Bone marrow (tissue), 2 donors: ENCODE data around the gene TRIL.

Experiments used
- DNase-seq, 2 donors: peaks; one replicate each; lab custom pipeline; 2025; lab: John Stamatoyannopoulos, UW

Gene TRIL

DNA sequence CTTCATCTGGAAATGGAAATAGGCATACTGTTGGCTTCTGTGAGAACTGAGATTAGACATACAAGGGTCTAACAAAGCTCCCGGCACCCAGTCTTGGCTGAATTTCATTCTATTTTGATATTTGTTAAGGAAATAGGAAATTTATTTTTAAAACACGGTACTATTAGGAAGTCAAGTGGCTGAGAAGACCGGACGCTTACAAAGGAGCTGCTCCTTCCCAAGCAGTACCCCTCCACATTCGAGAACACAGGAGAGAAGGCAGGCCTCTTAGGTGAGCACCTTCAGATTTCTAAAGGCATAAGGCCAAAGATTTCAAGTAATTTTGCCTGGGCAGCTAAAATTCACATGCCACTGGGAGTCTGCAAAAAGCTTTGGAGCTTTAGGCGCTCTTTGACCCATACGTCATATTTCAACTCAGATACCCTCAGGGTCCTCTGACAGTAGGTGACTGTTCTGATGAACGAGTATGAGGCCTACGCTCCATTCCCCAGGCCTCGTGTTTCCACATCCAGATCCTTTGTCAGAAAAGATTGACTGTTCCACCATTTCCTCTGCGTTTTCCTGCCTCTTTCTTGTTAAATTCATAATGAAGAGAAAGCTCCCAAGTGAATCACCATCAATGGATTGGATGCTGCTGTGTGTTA is 17.3 kb downstream of the TRIL start:
- no peak for DNase-seq

DNA sequence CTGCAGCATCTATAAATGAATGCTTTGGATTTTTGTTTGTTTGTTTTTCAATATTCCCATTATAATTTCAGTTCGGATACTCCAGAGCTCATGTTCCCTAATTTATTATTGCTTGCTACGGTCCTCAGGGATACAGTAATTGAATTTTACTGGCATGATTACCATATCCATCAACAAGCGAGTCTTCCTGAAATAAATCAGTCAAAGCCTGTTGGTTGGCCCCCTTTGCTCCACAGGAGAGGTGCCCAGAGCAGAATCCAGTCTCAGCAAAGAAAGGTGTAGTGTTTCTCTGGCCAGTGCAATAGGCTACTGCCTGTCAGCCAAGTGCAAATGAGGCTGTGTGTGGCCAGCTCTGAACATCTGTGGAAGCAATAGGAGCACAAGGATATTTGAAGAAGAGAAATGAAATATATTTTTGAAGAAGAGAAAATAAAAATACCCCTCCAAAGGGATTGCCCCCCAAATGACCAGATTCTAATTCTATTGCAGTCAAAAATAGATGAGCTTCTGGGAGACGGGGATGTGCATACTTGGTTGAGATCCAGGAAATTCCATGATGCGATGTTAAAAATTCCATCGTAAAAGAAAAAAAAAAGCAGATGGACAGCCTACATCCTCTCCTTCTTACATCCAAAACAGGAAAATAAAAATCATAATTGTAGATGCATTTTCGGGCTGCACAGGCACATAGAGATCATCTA is 18.1 kb downstream of the TRIL start:
- DNase-seq = no peak

- no peak for DNase-seq
Measured at GRCh38 chr7:28939367-28939766, 18.8 kb downstream of the TRIL start.

GRCh38 chr7:28937619-28938018 is 20.5 kb downstream of the TRIL start:
- no peak for DNase-seq

GRCh38 chr7:28937103-28937502 is 21.0 kb downstream of the TRIL start:
- DNase-seq = no peak

GRCh38 chr7:28933846-28934320 is 24.2 kb downstream of the TRIL start:
- DNase-seq = no peak

GRCh38 chr7:28931565-28931964 is 26.6 kb downstream of the TRIL start:
- no peak for DNase-seq

GRCh38 chr7:28926871-28927597 is 31.1 kb downstream of the TRIL start:
- DNase-seq = peak; percentile 21 to 76

DNA sequence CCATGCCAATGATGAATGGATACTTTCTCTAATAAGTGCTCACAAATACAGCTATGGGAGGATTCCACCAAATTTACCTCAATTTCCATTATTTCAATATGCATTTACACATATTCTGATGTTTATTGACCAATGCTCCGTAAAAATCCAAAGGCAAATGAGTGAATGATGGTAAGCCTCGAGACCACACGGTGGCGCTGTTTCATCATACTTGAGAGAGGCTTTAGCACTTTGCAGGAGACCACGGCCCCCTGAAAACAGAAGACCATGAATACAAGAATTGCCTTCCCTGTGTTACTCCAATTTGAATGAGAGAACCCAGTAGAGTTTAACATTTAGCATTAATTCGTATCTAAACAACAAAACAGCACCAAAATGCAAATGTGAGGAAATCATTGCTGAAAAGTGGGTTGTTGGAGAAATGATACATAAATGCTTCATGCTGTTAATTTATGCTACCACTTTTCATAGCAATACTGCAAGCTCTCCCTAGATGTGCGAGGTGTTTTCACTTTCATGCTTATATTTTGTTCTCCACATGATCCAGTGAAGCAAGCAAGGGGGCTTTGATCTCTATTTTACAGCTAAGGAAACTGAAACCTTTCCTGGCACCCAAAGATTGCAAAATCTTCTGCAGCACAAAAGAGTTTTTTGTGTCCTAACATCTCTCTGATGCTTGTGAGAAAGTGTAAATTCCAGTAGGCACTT is 35.4 kb downstream of the TRIL start:
- peak in 1 of 2 donors; percentile 22 for DNase-seq

DNA sequence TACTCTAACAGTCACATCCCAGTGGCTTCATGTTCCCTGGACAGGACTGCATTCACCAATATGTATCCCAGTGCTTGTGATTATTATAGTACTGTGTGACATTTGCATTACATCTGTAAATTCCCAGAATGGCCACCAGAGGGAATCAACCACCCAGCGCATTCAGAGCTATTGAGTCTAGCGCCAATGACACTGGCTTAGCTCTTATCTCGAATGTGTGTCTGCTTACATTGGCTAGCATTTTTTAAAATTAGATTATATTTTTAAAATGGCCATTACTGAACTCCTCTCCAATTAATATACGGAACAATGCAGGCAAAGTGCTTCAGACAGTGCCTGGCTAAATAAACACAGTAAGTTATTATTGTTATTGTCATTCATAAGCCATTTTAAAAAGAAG is 36.3 kb downstream of the TRIL start:
- DNase-seq = peak in 1 of 2 donors; percentile 8

DNA sequence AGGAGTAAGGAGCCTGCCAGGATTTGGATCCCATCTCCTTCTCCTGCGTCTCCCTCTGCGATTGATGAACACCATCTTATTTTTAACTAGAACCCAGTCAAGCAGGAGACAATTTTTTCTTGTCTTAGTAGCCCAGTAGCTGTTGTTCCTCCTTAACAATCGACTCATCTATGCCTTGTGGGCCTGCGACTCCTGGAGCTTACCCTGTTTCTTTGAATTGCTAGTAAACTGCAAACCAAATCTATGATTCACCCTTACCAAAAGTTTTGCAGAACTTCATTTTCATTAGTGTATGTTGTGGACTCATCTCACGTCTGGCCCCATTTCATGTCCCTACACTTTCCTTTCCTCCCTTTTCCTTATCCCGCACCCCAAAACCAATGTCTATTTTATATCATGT is 37.7 kb downstream of the TRIL start:
- no peak for DNase-seq

- DNase-seq = no peak
Measured at GRCh38 chr7:28919510-28919909, 38.6 kb downstream of the TRIL start.

- DNase-seq = no peak
Measured at GRCh38 chr7:28908775-28909174, 49.4 kb downstream of the TRIL start.

- no peak for DNase-seq
Measured at GRCh38 chr7:28905464-28905863, 52.7 kb downstream of the TRIL start.

GRCh38 chr7:28904578-28905048 is 53.5 kb downstream of the TRIL start:
- no peak for DNase-seq

GRCh38 chr7:28903730-28904577 is 54.2 kb downstream of the TRIL start:
- no peak for DNase-seq
